ENCODE data around the gene INTS6.

Gene INTS6

DNA sequence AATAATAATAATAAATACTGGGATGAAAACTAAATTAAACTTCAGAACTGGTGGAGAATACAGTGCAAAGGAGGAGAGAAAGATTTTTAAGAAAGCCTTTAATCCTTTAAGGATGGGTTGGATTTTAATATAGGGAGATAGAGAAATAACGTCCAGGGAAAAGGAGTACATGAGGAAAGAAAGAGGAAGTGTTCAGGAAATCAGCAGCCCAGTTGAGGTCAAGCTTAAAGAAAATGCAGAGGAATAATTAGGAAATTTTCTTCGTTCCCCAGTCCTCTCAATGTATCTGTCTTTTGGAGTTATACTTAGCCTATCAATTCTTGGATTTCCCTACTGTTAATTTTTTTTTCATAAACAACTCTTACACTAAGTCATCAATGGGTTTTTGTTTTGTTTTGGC lies 47.7 kb downstream of the INTS6 start:
- no peak for DNase-seq

- DNase-seq = no peak
These were observed 55.4 kb downstream of the INTS6 start for GRCh38 chr13:51397262-51397941.

- DNase-seq = no peak
These were observed 56.5 kb downstream of the INTS6 start for GRCh38 chr13:51396352-51396751.

DNA sequence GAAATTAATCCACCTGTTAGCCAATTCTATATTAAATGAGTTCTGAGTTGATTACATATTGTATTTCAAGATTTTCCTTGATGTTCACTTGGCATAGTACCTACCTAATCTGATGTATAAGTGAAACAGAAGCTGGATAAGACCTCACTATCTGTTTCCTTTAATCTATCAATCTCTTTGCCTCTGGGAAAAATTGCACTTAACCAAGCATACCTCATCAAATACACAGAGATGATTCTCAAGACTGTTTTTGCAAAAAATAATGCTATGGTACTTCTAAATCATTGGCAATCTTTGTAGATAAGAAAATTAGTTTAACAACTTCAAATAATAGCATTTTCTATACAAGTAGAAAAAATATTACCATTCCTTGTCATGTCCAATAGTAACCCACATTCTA lies 58.1 kb downstream of the INTS6 start:
- no peak for DNase-seq

GRCh38 chr13:51385114-51385513 lies 67.7 kb downstream of the INTS6 start:
- no peak for DNase-seq

- no peak for DNase-seq
These were observed 72.6 kb downstream of the INTS6 start for GRCh38 chr13:51380269-51380668.

DNA sequence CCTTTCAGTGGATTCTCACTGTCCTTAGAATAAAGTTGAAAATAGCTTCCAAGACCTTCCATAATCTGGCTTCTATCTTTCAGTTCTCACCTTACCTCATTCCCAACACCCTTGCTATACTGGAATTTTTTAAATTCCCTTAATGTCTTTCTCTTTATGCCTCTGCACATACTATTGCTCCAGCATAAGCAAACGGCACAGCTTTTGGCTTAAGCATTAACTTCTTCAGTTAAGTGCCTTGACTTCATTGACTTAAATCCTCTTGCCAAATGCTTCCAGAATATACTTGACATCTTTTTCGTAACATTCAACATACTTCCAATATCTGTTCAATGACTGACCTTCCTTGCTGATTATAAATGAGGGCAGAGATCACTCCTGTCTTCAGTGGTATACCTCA lies 79.4 kb downstream of the INTS6 start:
- DNase-seq = no peak

- DNase-seq = no peak
These were observed 81.0 kb downstream of the INTS6 start for GRCh38 chr13:51371768-51372399.

GRCh38 chr13:51370811-51371210 lies 82.0 kb downstream of the INTS6 start:
- no peak for DNase-seq

DNA sequence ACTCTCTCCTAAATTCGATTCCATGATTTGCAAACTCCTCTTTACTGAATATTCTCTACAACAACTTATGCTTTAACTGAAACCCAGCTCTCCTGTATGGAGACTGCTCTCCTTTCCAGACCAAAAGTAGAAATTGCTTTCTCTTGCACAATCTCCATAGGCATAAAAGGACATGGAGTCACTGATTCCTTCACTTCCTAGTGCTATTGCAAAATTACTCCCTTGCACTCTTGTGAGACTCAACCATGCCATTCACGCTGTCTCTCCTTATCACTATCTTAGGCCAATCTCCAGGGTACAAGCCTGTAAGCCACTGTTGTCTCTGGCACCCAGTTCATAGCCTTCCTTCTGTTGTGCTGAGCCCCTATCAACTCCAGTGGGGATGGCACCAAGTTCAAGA lies 82.7 kb downstream of the INTS6 start:
- no peak for DNase-seq

- DNase-seq = no peak
These were observed 88.3 kb downstream of the INTS6 start for GRCh38 chr13:51364404-51365008.

GRCh38 chr13:51363625-51364024 lies 89.2 kb downstream of the INTS6 start:
- no peak for DNase-seq

- DNase-seq = no peak
These were observed 91.7 kb downstream of the INTS6 start for GRCh38 chr13:51361106-51361505.

DNA sequence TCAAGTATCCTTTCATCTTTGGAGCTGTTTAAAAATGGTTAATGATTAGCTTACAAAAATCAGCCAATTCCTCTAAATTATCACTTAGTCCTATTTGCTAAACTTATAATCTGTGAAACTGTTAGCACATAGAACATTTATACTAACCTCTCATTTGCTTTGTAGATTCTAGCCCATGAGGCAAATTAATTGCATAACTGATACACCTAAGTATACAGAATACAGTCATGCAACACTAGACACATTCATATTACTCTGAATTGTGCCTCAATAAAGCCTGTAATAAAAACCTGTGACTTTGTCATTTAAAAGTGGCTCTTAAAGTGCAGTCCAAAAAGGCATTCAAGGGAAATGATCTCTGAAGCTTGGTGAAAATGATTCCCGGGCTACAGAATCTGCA lies 92.3 kb downstream of the INTS6 start:
- no peak for DNase-seq

DNA sequence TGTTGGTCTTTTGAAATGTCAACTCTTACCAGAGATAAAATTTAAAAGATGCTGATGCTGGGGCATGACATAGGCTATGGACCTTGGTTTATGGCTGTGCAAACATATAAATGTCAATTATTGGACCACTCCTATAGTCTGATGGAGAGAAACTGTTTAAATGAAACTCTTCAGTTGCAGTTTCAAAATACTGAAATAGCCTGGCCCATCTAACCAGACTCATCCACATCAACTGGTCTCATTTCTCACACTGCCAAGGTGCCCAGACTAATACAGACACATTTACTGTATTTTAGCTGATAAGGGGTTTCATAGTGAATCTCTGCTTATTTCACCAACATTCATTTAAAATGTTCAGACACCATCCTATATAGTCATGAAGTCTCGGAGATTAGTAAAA lies 93.5 kb downstream of the INTS6 start:
- no peak for DNase-seq

- no peak for DNase-seq
These were observed 94.8 kb downstream of the INTS6 start for GRCh38 chr13:51357928-51358595.

- no peak for DNase-seq
These were observed 97.6 kb downstream of the INTS6 start for GRCh38 chr13:51355217-51355616.

GRCh38 chr13:51349016-51349415 lies 103.8 kb downstream of the INTS6 start:
- DNase-seq = no peak

DNA sequence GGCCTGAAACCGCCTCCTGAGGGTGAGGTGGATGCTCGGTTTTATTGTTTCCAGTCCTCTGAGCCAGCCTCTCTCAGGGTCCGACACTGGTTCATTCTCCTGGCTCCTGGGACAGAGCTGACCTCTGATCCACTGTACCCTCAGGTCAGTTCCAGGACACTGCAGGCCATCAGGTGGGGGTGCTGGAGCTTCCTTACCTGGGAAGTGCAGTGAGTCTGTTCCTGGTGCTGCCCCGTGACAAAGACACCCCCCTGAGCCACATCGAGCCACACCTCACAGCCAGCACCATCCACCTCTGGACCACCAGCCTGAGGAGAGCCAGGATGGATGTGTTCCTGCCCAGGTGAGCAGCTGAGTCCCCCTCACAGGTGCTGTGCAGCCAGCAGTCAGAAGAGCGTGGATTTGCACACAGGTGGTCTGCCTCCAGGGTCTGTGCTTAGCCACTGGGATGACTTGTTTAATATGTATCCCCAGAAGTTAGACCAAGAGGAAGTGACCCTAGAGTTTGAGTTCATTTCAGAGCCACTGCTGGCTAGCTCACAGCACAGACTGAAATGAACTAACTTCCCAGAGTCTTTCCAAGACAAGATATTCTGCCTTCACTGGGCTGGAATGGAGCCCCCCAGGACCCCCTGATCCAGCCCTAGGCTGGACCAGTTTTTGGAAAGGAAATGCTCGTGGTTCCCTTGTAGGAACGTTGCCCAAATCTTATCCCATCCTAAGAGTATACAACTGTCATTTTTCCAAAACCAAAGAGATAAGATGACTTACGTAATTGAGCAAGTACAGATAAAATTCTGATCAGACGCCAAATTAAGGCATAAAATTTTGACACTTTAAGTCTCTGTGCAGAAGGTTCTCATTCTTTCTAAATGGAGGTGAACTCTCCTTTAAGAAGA lies 104.5 kb downstream of the INTS6 start:
- DNase-seq = no peak

DNA sequence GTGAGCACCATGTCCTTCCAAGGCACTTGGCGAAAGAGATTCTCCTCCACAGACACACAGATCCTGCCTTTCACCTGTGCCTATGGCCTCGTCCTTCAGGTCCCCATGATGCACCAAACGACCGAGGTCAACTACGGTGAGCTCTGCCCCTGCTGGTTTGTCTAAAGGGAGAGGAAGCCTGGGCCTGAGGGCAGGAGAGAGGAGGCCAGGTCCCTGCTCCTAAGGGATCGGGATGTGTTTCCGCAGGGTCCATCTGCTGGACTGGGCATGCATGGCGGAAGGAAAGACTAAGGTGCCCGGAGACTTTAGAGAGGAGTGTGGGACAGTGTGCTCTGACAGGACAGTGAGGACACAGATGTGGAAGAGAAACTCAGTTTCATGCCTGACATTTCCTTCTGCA lies 105.7 kb downstream of the INTS6 start:
- no peak for DNase-seq

- no peak for DNase-seq
These were observed 106.4 kb downstream of the INTS6 start for GRCh38 chr13:51346397-51346796.

GRCh38 chr13:51343475-51343874 lies 109.4 kb downstream of the INTS6 start:
- DNase-seq = no peak

- DNase-seq = no peak
These were observed 110.1 kb downstream of the INTS6 start for GRCh38 chr13:51342706-51343105.
